A673 (cell line): ENCODE measurements around the gene AHCYL2.

ENCODE experiments used
- CTCF ChIP-seq: fragments of 300-800, 200-600 bp; sonication (generic); conservative IDR thresholded peaks from 2 replicates; pipeline ENCODE4 v1.5.1; 2017; ENCODE audit warnings: low read depth, mild to moderate bottlenecking, antibody characterized with exemption, low read length, moderate library complexity, mixed read lengths
- EZH2 ChIP-seq: fragments of 200-600 bp; sonication (generic); IDR thresholded peaks from 2 replicates; pipeline ENCODE4 v1.6.1; 2017; ENCODE audit warnings: borderline replicate concordance, low read depth, mild to moderate bottlenecking, mixed read lengths, antibody characterized with exemption, low read length; ENCODE audit not compliant: poor library complexity, severe bottlenecking

GRCh38 chr7:129390314-129390713 lies 165.5 kb downstream of the AHCYL2 start:
- TF ChIP-seq EZH2 (no peak), CTCF (no peak)
